Skeletal muscle tissue (tissue), 4 donors: ENCODE results near the gene ANKRD60. TPM values are rescaled to one million over a fixed set of nuclear protein-coding genes. Genes with fewer than 3 reads are reported as not detected.

ENCODE experiments used
- H3K27ac ChIP-seq: one replicate; pipeline ENCODE4 v1.7.0; 2013; ENCODE audit warnings: mild to moderate bottlenecking, low read depth, low read length, inconsistent platforms
- H3K27me3 ChIP-seq, 3 donors: one replicate each; pipeline ENCODE4 v1.7.0; 2013; ENCODE audit warnings: low read length in 3 of 3; ENCODE audit not compliant: control insufficient read depth in 3 of 3, insufficient read depth in 3 of 3
- H3K36me3 ChIP-seq, 3 donors: one replicate each; pipeline ENCODE4 v1.7.0; 2013; ENCODE audit warnings: low read length in 3 of 3; ENCODE audit not compliant: control insufficient read depth in 3 of 3, insufficient read depth in 3 of 3
- H3K4me1 ChIP-seq, 3 donors: one replicate each; pipeline ENCODE4 v1.7.0; 2013; ENCODE audit warnings: low read length in 3 of 3, mild to moderate bottlenecking in 3 of 3; ENCODE audit not compliant: control insufficient read depth in 3 of 3, insufficient read depth in 3 of 3
- H3K4me3 ChIP-seq, 3 donors: one replicate each; pipeline ENCODE4 v1.7.0; 2013; ENCODE audit warnings: low read length in 3 of 3
- H3K9ac ChIP-seq, 3 donors: one replicate each; pipeline ENCODE4 v1.7.0; 2013; ENCODE audit warnings: low read length in 3 of 3, mild to moderate bottlenecking in 3 of 3, moderate library complexity in 2 of 3, low read depth in 1 of 3
- H3K9me3 ChIP-seq, 3 donors: one replicate each; pipeline ENCODE4 v1.7.0; 2013; ENCODE audit warnings: low read length in 3 of 3; ENCODE audit not compliant: control insufficient read depth in 3 of 3
- total RNA-seq: library from RNA; depleted of rRNA; stranded (reverse); fragments of >200 nt; gene quantifications from one replicate; pipeline ENCODE4 v1.2.3, GENCODE V29; 2014
- donor health status: Osteomylitis.

Gene ANKRD60
- total RNA-seq, 1 donor from 2014 or later: not detected

DNA sequence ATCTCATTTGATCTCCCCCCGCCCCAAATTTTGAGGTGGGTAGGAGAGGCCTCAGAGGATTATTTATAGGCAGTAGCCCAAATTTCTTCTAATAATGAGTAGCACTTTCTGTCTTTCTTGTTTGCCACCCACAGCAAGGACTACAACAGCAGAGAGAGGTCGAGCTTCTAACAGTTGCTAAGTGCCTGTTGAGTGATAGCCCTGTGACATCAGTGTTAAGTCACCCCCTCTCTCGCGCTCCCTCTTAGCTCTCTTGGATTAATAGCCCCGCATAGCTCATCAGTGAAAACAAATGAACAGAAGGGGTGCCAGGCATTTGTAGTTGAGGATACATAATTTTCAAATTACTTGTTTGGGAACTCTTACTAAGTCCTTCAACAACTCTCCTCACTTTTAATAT is 3.5 kb downstream of the ANKRD60 start:
- Histone ChIP-seq H3K27me3 (peaks cover 50 to 68% (median 63%) of the 10 kb centered on the region in 3 donors), H3K27ac (no peak overlapping the region), H3K36me3 (no peaks in the 10 kb centered on the region)

GRCh38 chr20:58224097-58224496 is 4.4 kb downstream of the ANKRD60 start:
- Histone ChIP-seq H3K36me3 (no peaks in the 10 kb centered on the region), H3K27me3 (peaks cover 43 to 69% (median 65%) of the 10 kb centered on the region in 3 donors), H3K9ac (no peak overlapping the region), H3K4me1 (peaks cover 0 to 2% (median 2%) of the 10 kb centered on the region in 3 donors), H3K4me3 (no peak overlapping the region), H3K27ac (no peak overlapping the region), H3K9me3 (peaks cover 2 to 3% (median 3%) of the 10 kb centered on the region in 3 donors)

More for the DNA sequence above, 3.5 kb downstream of the ANKRD60 start:
- H3K9me3 ChIP-seq: no peaks in the 10 kb centered on the region
- no peak overlapping the region for H3K9ac ChIP-seq
- no peak overlapping the region for H3K4me3 ChIP-seq
- H3K4me1 ChIP-seq: peaks cover 0 to 2% (median 2%) of the 10 kb centered on the region in 3 donors

GRCh38 chr20:58223358-58223941 is 5.0 kb downstream of the ANKRD60 start:
- H3K36me3 ChIP-seq: no peaks in the 10 kb centered on the region
- H3K27me3 ChIP-seq: peaks cover 45 to 70% (median 67%) of the 10 kb centered on the region in 3 donors
- peaks cover 0 to 2% (median 2%) of the 10 kb centered on the region in 3 donors for H3K4me1 ChIP-seq
- H3K4me3 ChIP-seq: no peak overlapping the region
- H3K9ac ChIP-seq: no peak overlapping the region
- H3K9me3 ChIP-seq: peaks cover 3 to 7% (median 6%) of the 10 kb centered on the region in 3 donors
- no peak overlapping the region for H3K27ac ChIP-seq

GRCh38 chr20:58222446-58222845 is 6.0 kb downstream of the ANKRD60 start:
- H3K9ac ChIP-seq: no peak overlapping the region
- peaks cover 45 to 70% (median 61%) of the 10 kb centered on the region in 3 donors for H3K27me3 ChIP-seq

GRCh38 chr20:58219342-58219700 is 9.1 kb downstream of the ANKRD60 start:
- Histone ChIP-seq H3K9ac (no peak overlapping the region), H3K36me3 (no peaks in the 10 kb centered on the region), H3K27me3 (peaks cover 27 to 54% (median 50%) of the 10 kb centered on the region in 3 donors), H3K9me3 (peaks cover 3 to 7% (median 6%) of the 10 kb centered on the region in 3 donors), H3K4me3 (no peak overlapping the region), H3K27ac (no peak overlapping the region), H3K4me1 (no peaks in the 10 kb centered on the region)

More at GRCh38 chr20:58222446-58222845, 6.0 kb downstream of the ANKRD60 start:
- H3K27ac ChIP-seq: no peak overlapping the region
- H3K36me3 ChIP-seq: no peaks in the 10 kb centered on the region
- H3K9me3 ChIP-seq: peaks cover 3 to 7% (median 6%) of the 10 kb centered on the region in 3 donors
- no peaks in the 10 kb centered on the region for H3K4me1 ChIP-seq
- H3K4me3 ChIP-seq: no peak overlapping the region

GRCh38 chr20:58218665-58219341 is 9.7 kb downstream of the ANKRD60 start:
- no peaks in the 10 kb centered on the region for H3K4me1 ChIP-seq
- H3K4me3 ChIP-seq: no peak overlapping the region
- peaks cover 27 to 54% (median 54%) of the 10 kb centered on the region in 3 donors for H3K27me3 ChIP-seq
- H3K27ac ChIP-seq: no peak overlapping the region
- H3K9me3 ChIP-seq: peaks cover 3 to 7% (median 6%) of the 10 kb centered on the region in 3 donors
- H3K9ac ChIP-seq: no peak overlapping the region
- H3K36me3 ChIP-seq: no peaks in the 10 kb centered on the region

- Histone ChIP-seq H3K4me1 (no peaks in the 10 kb centered on the region), H3K27ac (no peak overlapping the region), H3K36me3 (no peaks in the 10 kb centered on the region), H3K27me3 (peaks cover 21 to 43% (median 42%) of the 10 kb centered on the region in 3 donors), H3K9me3 (peaks cover 3 to 7% (median 6%) of the 10 kb centered on the region in 3 donors), H3K9ac (no peak overlapping the region), H3K4me3 (no peak overlapping the region)
Measured at GRCh38 chr20:58216334-58216733, 12.1 kb downstream of the ANKRD60 start.

DNA sequence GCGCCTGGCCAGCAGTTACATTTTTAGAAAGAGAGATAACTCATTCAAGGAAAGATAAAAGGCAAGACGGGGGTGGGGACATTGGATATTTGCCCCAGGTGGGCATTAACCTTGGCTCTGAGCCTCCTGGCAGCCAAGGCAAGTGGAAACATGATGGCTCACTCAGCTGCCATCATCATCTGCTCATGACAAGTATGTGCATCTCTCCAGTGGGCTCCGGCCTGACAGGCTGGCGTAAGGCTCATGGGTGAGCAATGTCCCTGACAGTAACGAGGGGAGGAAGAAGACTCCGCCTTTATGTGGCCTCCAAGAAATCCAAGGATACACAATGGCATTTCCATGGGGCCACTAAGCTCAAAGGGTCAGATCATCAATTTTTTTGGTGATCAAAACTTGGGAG is 13.3 kb downstream of the ANKRD60 start:
- Histone ChIP-seq H3K9ac (no peak overlapping the region), H3K36me3 (no peaks in the 10 kb centered on the region), H3K4me1 (peaks cover 0 to under 1% (median 0%) of the 10 kb centered on the region in 3 donors), H3K9me3 (peaks cover 3 to 7% (median 6%) of the 10 kb centered on the region in 3 donors), H3K27ac (no peak overlapping the region), H3K4me3 (no peak overlapping the region), H3K27me3 (peaks cover 20 to 40% (median 37%) of the 10 kb centered on the region in 3 donors)

DNA sequence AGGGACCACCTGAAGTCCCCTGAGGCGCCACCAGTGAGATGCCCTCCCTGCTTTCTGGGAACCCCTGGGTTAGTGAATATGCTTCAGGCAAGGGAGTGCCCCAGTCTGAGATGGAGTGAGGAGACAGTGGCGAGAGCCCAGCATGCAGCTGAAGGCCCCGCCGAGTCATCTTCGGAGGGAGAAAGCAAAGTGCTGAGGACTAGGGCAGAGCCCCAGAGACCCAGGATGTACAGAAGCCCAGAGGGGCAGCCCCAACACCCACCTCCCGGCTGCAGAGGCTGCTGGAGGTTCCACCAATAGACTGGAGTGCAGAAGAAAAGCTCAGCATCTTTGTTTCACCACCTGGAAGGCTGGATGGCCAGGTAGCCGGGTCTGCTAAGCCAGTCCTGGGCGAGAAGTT is 14.1 kb downstream of the ANKRD60 start:
- Histone ChIP-seq H3K36me3 (no peaks in the 10 kb centered on the region), H3K9ac (no peak overlapping the region), H3K27ac (no peak overlapping the region), H3K4me1 (peaks cover 0 to 6% (median 2%) of the 10 kb centered on the region in 3 donors), H3K4me3 (no peak overlapping the region), H3K27me3 (peaks cover 21 to 35% (median 31%) of the 10 kb centered on the region in 3 donors), H3K9me3 (peaks cover under 1 to 6% (median 6%) of the 10 kb centered on the region in 3 donors)

DNA sequence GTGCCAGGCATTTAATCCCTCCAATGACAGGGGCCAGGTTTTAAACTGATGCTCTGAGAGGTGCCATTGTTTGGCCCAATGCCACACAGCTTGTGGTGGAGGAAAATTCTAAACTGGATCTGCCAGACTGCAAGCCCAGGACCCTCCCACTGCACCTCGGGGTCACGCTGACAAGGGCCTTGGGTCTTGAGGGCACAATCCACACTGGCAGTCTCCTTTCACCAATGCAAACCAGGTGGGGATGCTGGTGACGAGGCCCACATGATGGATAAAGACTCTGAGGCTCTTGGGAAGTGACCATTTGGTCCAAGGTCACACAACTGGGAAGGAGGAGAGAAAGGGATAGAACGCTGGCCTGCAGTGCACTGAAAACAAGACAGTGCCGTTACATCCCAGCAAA is 14.7 kb downstream of the ANKRD60 start:
- Histone ChIP-seq H3K9ac (no peak overlapping the region), H3K4me3 (no peak overlapping the region), H3K36me3 (no peaks in the 10 kb centered on the region), H3K4me1 (peaks cover 0 to 6% (median 2%) of the 10 kb centered on the region in 3 donors), H3K27me3 (peaks cover 18 to 31% (median 26%) of the 10 kb centered on the region in 3 donors), H3K27ac (no peak overlapping the region), H3K9me3 (peaks cover 0 to under 1% (median 0%) of the 10 kb centered on the region in 3 donors)
